Endothelial cell of umbilical vein (primary cell): ENCODE data around the gene SORCS2.

Experiments used
- CTCF ChIP-seq, 2 donors: IDR thresholded peaks; 1 replicate in 1 of 2; 2 replicates in 1 of 2; pipeline ENCODE4 v1.5.1; 2011; ENCODE audit warnings: low read length in 2 of 2, mild to moderate bottlenecking in 2 of 2, moderate library complexity in 2 of 2, control low read depth in 1 of 2, inconsistent platforms in 1 of 2, low read depth in 1 of 2; ENCODE audit not compliant: insufficient read depth in 1 of 2; ENCODE audit errors: extremely low read depth in 1 of 2
- EZH2 ChIP-seq: IDR thresholded peaks from 2 replicates; pipeline ENCODE4 v1.6.1; 2012; ENCODE audit warnings: borderline replicate concordance, low read depth, mild to moderate bottlenecking, moderate library complexity, low read length, inconsistent platforms; ENCODE audit not compliant: severe bottlenecking
- FOS ChIP-seq: IDR thresholded peaks from 2 replicates; pipeline ENCODE4 v1.6.1; 2011; ENCODE audit warnings: mild to moderate bottlenecking, low read length, moderate library complexity, borderline replicate concordance; ENCODE audit not compliant: insufficient read depth
- GATA2 ChIP-seq: IDR thresholded peaks from 2 replicates; pipeline ENCODE4 v1.7.0; 2011; ENCODE audit warnings: low read depth, mild to moderate bottlenecking, moderate library complexity, mixed read lengths, low read length; ENCODE audit not compliant: insufficient read length, insufficient read depth
- MYC ChIP-seq: IDR thresholded peaks from one replicate; pipeline ENCODE4 v1.6.1; 2011; ENCODE audit warnings: mild to moderate bottlenecking, low read depth, low read length
- POLR2A ChIP-seq: IDR thresholded peaks from 2 replicates; pipeline ENCODE4 v1.6.1; 2012; ENCODE audit warnings: low read depth, mild to moderate bottlenecking, control low read depth, low read length

GRCh38 chr4:7415927-7416686 is 223.8 kb downstream of the SORCS2 start:
- TF ChIP-seq CTCF (IDR thresholded peaks at IDR 0.05; ENCODE audit: extremely low read depth in 1 of 2, insufficient read depth in 1 of 2, low read depth in 1 of 2, low read length in 2 of 2) (no peak), EZH2 (no peak), FOS (no peak), POLR2A (no peak), MYC (no peak), GATA2 (no peak)
